ENCODE data around the gene ADAMTSL1. TPM values are rescaled to one million over a fixed set of nuclear protein-coding genes. Genes with fewer than 3 reads are reported as not detected.
A peak's percentile ranks its signal among the peaks of the same experiment; 100 is the strongest.

ADAMTSL1 gene
- total and polyA plus RNA-seq, 5 donors from 2014 or later = not detected

GRCh38 chr9:18438951-18439350 lies 35.0 kb upstream of the ADAMTSL1 start:
- Histone ChIP-seq H3K27ac (ENCODE audit: insufficient read depth, low read length, poor library complexity, severe bottlenecking) (no peak overlapping the region), H3K4me3 (ENCODE audit: low read depth, low read length) (no peak overlapping the region), H3K36me3 (ENCODE audit: control insufficient read depth, insufficient read depth, low read length) (no peaks in the 10 kb centered on the region), H3K27me3 (ENCODE audit: control insufficient read depth, insufficient read depth, low read length) (peaks cover 4% of the 10 kb centered on the region), H3K9me3 (ENCODE audit: control insufficient read depth in 2 of 2, low read length in 2 of 2) (no peaks in the 10 kb centered on the region), H3K4me1 (ENCODE audit: control insufficient read depth, insufficient read depth, low read length, poor library complexity, severe bottlenecking) (no peaks in the 10 kb centered on the region)
- DNase-seq (no peak), ATAC-seq (ENCODE audit: low read depth in 2 of 2) (no peak)
- H3K4me1 Mint-ChIP-seq = peaks cover 0 to 2% (median 0%) of the 10 kb centered on the region in 4 donors
- H3K36me3 Mint-ChIP-seq = no peaks in the 10 kb centered on the region
- no peak overlapping the region for H3K4me3 Mint-ChIP-seq
- H3K27ac Mint-ChIP-seq = no peak overlapping the region
- H3K27me3 Mint-ChIP-seq = peaks cover 10% of the 10 kb centered on the region
- peaks cover 0 to 5% (median 0%) of the 10 kb centered on the region in 7 donors for H3K9me3 Mint-ChIP-seq

GRCh38 chr9:18441261-18441660 lies 32.7 kb upstream of the ADAMTSL1 start:
- H3K4me1 Mint-ChIP-seq = peaks cover 0 to 2% (median 0%) of the 10 kb centered on the region in 4 donors
- no peak overlapping the region for H3K4me3 Mint-ChIP-seq
- H3K27ac Mint-ChIP-seq = no peak overlapping the region
- H3K36me3 Mint-ChIP-seq = no peaks in the 10 kb centered on the region
- H3K4me1 ChIP-seq (ENCODE audit: control insufficient read depth, insufficient read depth, low read length, poor library complexity, severe bottlenecking) = no peaks in the 10 kb centered on the region
- no peak for DNase-seq
- H3K9me3 Mint-ChIP-seq = peaks cover 0 to 5% (median 0%) of the 10 kb centered on the region in 7 donors
- peaks cover 10% of the 10 kb centered on the region for H3K27me3 Mint-ChIP-seq
- no peak overlapping the region for H3K27ac ChIP-seq (ENCODE audit: insufficient read depth, low read length, poor library complexity, severe bottlenecking)
- no peaks in the 10 kb centered on the region for H3K36me3 ChIP-seq (ENCODE audit: control insufficient read depth, insufficient read depth, low read length)
- peaks cover 4% of the 10 kb centered on the region for H3K27me3 ChIP-seq (ENCODE audit: control insufficient read depth, insufficient read depth, low read length)
- H3K4me3 ChIP-seq (ENCODE audit: low read depth, low read length) = no peak overlapping the region
- no peak for ATAC-seq (ENCODE audit: low read depth in 2 of 2)
- no peaks in the 10 kb centered on the region for H3K9me3 ChIP-seq (ENCODE audit: control insufficient read depth in 2 of 2, low read length in 2 of 2)

GRCh38 chr9:18442629-18443491 lies 31.1 kb upstream of the ADAMTSL1 start:
- Histone ChIP-seq H3K27ac (ENCODE audit: insufficient read depth, low read length, poor library complexity, severe bottlenecking) (no peak overlapping the region), H3K27me3 (ENCODE audit: control insufficient read depth, insufficient read depth, low read length) (peaks cover 2% of the 10 kb centered on the region), H3K9me3 (ENCODE audit: control insufficient read depth in 2 of 2, low read length in 2 of 2) (no peaks in the 10 kb centered on the region), H3K36me3 (ENCODE audit: control insufficient read depth, insufficient read depth, low read length) (no peaks in the 10 kb centered on the region), H3K4me1 (ENCODE audit: control insufficient read depth, insufficient read depth, low read length, poor library complexity, severe bottlenecking) (no peaks in the 10 kb centered on the region), H3K4me3 (ENCODE audit: low read depth, low read length) (no peak overlapping the region)
- ATAC-seq (ENCODE audit: low read depth in 2 of 2) (no peak), DNase-seq (peak in 1 of 3 donors; percentile 58)
- Mint-ChIP-seq H3K9me3 (peaks cover 0 to 2% (median 0%) of the 10 kb centered on the region in 7 donors), H3K27me3 (peaks cover 8% of the 10 kb centered on the region), H3K4me3 (no peak overlapping the region), H3K4me1 (peaks cover 0 to 2% (median 0%) of the 10 kb centered on the region in 4 donors), H3K36me3 (no peaks in the 10 kb centered on the region), H3K27ac (no peak overlapping the region)

GRCh38 chr9:18447131-18447530 lies 26.8 kb upstream of the ADAMTSL1 start:
- no peak overlapping the region for H3K4me3 Mint-ChIP-seq
- DNase-seq = no peak
- no peak overlapping the region for H3K27ac ChIP-seq (ENCODE audit: insufficient read depth, low read length, poor library complexity, severe bottlenecking)
- H3K27me3 ChIP-seq (ENCODE audit: control insufficient read depth, insufficient read depth, low read length) = no peaks in the 10 kb centered on the region
- no peak for ATAC-seq (ENCODE audit: low read depth in 2 of 2)
- peaks cover 0 to 3% (median 0%) of the 10 kb centered on the region in 7 donors for H3K9me3 Mint-ChIP-seq
- no peaks in the 10 kb centered on the region for H3K27me3 Mint-ChIP-seq
- H3K27ac Mint-ChIP-seq = no peak overlapping the region
- H3K4me3 ChIP-seq (ENCODE audit: low read depth, low read length) = no peak overlapping the region
- no peaks in the 10 kb centered on the region for H3K4me1 ChIP-seq (ENCODE audit: control insufficient read depth, insufficient read depth, low read length, poor library complexity, severe bottlenecking)
- no peaks in the 10 kb centered on the region for H3K4me1 Mint-ChIP-seq
- H3K9me3 ChIP-seq (ENCODE audit: control insufficient read depth in 2 of 2, low read length in 2 of 2) = no peaks in the 10 kb centered on the region
- H3K36me3 Mint-ChIP-seq = no peaks in the 10 kb centered on the region
- H3K36me3 ChIP-seq (ENCODE audit: control insufficient read depth, insufficient read depth, low read length) = no peaks in the 10 kb centered on the region

GRCh38 chr9:18447541-18447940 lies 26.4 kb upstream of the ADAMTSL1 start:
- no peaks in the 10 kb centered on the region for H3K4me1 Mint-ChIP-seq
- Histone ChIP-seq H3K4me3 (ENCODE audit: low read depth, low read length) (no peak overlapping the region), H3K9me3 (ENCODE audit: control insufficient read depth in 2 of 2, low read length in 2 of 2) (no peaks in the 10 kb centered on the region), H3K27me3 (ENCODE audit: control insufficient read depth, insufficient read depth, low read length) (no peaks in the 10 kb centered on the region), H3K4me1 (ENCODE audit: control insufficient read depth, insufficient read depth, low read length, poor library complexity, severe bottlenecking) (no peaks in the 10 kb centered on the region), H3K27ac (ENCODE audit: insufficient read depth, low read length, poor library complexity, severe bottlenecking) (no peak overlapping the region), H3K36me3 (ENCODE audit: control insufficient read depth, insufficient read depth, low read length) (no peaks in the 10 kb centered on the region)
- peaks cover 0 to 3% (median 0%) of the 10 kb centered on the region in 7 donors for H3K9me3 Mint-ChIP-seq
- H3K4me3 Mint-ChIP-seq = no peak overlapping the region
- H3K27me3 Mint-ChIP-seq = no peaks in the 10 kb centered on the region
- H3K36me3 Mint-ChIP-seq = no peaks in the 10 kb centered on the region
- no peak for DNase-seq
- ATAC-seq (ENCODE audit: low read depth in 2 of 2) = no peak
- H3K27ac Mint-ChIP-seq = no peak overlapping the region

- H3K4me1 Mint-ChIP-seq = no peaks in the 10 kb centered on the region
- DNase-seq (no peak), ATAC-seq (ENCODE audit: low read depth in 2 of 2) (no peak)
Measured at GRCh38 chr9:18448101-18448500, 25.9 kb upstream of the ADAMTSL1 start.

GRCh38 chr9:18451406-18451805 lies 22.5 kb upstream of the ADAMTSL1 start:
- ATAC-seq (ENCODE audit: low read depth in 2 of 2) (no peak), DNase-seq (no peak)
- Mint-ChIP-seq H3K4me1 (no peaks in the 10 kb centered on the region), H3K4me3 (no peak overlapping the region), H3K36me3 (no peaks in the 10 kb centered on the region), H3K27ac (no peak overlapping the region), H3K9me3 (peaks cover 0 to 4% (median 1%) of the 10 kb centered on the region in 7 donors), H3K27me3 (no peaks in the 10 kb centered on the region)
- Histone ChIP-seq H3K27ac (ENCODE audit: insufficient read depth, low read length, poor library complexity, severe bottlenecking) (no peak overlapping the region), H3K9me3 (ENCODE audit: control insufficient read depth in 2 of 2, low read length in 2 of 2) (no peaks in the 10 kb centered on the region), H3K4me3 (ENCODE audit: low read depth, low read length) (no peak overlapping the region), H3K27me3 (ENCODE audit: control insufficient read depth, insufficient read depth, low read length) (no peaks in the 10 kb centered on the region), H3K36me3 (ENCODE audit: control insufficient read depth, insufficient read depth, low read length) (no peaks in the 10 kb centered on the region), H3K4me1 (ENCODE audit: control insufficient read depth, insufficient read depth, low read length, poor library complexity, severe bottlenecking) (no peaks in the 10 kb centered on the region)

More at GRCh38 chr9:18448101-18448500, 25.9 kb upstream of the ADAMTSL1 start:
- H3K9me3 Mint-ChIP-seq = peaks cover 0 to 3% (median 0%) of the 10 kb centered on the region in 7 donors
- H3K4me3 Mint-ChIP-seq = no peak overlapping the region
- no peaks in the 10 kb centered on the region for H3K27me3 Mint-ChIP-seq
- Histone ChIP-seq H3K36me3 (ENCODE audit: control insufficient read depth, insufficient read depth, low read length) (no peaks in the 10 kb centered on the region), H3K27me3 (ENCODE audit: control insufficient read depth, insufficient read depth, low read length) (no peaks in the 10 kb centered on the region), H3K4me1 (ENCODE audit: control insufficient read depth, insufficient read depth, low read length, poor library complexity, severe bottlenecking) (no peaks in the 10 kb centered on the region), H3K27ac (ENCODE audit: insufficient read depth, low read length, poor library complexity, severe bottlenecking) (no peak overlapping the region), H3K4me3 (ENCODE audit: low read depth, low read length) (no peak overlapping the region), H3K9me3 (ENCODE audit: control insufficient read depth in 2 of 2, low read length in 2 of 2) (no peaks in the 10 kb centered on the region)
- H3K27ac Mint-ChIP-seq = no peak overlapping the region
- no peaks in the 10 kb centered on the region for H3K36me3 Mint-ChIP-seq

GRCh38 chr9:18452276-18452675 lies 21.7 kb upstream of the ADAMTSL1 start:
- Histone ChIP-seq H3K9me3 (ENCODE audit: control insufficient read depth in 2 of 2, low read length in 2 of 2) (no peaks in the 10 kb centered on the region), H3K4me3 (ENCODE audit: low read depth, low read length) (no peak overlapping the region), H3K27me3 (ENCODE audit: control insufficient read depth, insufficient read depth, low read length) (no peaks in the 10 kb centered on the region), H3K36me3 (ENCODE audit: control insufficient read depth, insufficient read depth, low read length) (no peaks in the 10 kb centered on the region), H3K27ac (ENCODE audit: insufficient read depth, low read length, poor library complexity, severe bottlenecking) (no peak overlapping the region), H3K4me1 (ENCODE audit: control insufficient read depth, insufficient read depth, low read length, poor library complexity, severe bottlenecking) (no peaks in the 10 kb centered on the region)
- no peak overlapping the region for H3K4me3 Mint-ChIP-seq
- ATAC-seq (ENCODE audit: low read depth in 2 of 2) = no peak
- no peaks in the 10 kb centered on the region for H3K27me3 Mint-ChIP-seq
- H3K27ac Mint-ChIP-seq = no peak overlapping the region
- no peaks in the 10 kb centered on the region for H3K4me1 Mint-ChIP-seq
- H3K36me3 Mint-ChIP-seq = no peaks in the 10 kb centered on the region
- no peak for DNase-seq
- H3K9me3 Mint-ChIP-seq = peaks cover 0 to 4% (median 1%) of the 10 kb centered on the region in 7 donors
